ENCODE measurements around the gene KIAA1217. TPM values are rescaled to one million over a fixed set of nuclear protein-coding genes. Genes with fewer than 3 reads are reported as not detected.
A peak's percentile ranks its signal among the peaks of the same experiment; 100 is the strongest.

The KIAA1217 gene
- total RNA-seq, 1 experiment from 2014 or later = 18.6 TPM

GRCh38 chr10:24463611-24464426 is 254.9 kb downstream of the KIAA1217 start:
- no peak overlapping the region for H2BK120ac ChIP-seq (ENCODE audit: low read depth, low read length, poor library complexity, severe bottlenecking)
- H3K4ac ChIP-seq (ENCODE audit: low read depth, low read length) = no peak overlapping the region
- no peak overlapping the region for H3K9ac ChIP-seq (ENCODE audit: extremely low read depth, insufficient read length, low read length)
- no peaks in the 10 kb centered on the region for H3K23me2 ChIP-seq (ENCODE audit: insufficient read length, low read depth, low read length, poor library complexity, severe bottlenecking)
- no peak overlapping the region for H2BK20ac ChIP-seq (ENCODE audit: low read depth, low read length, poor library complexity, severe bottlenecking)
- no peaks in the 10 kb centered on the region for H3K79me2 ChIP-seq (ENCODE audit: insufficient read depth, low read length)
- H3K36me3 Mint-ChIP-seq (ENCODE audit: insufficient read depth in 1 of 3, low read depth in 3 of 3) = peaks cover 0 to 2% (median 0%) of the 10 kb centered on the region in 3 experiments; a peak in 1 of 7 replicates
- H3K56ac ChIP-seq (ENCODE audit: insufficient read length, low read depth, low read length) = no peak overlapping the region
- H3K4me1 ChIP-seq (ENCODE audit: insufficient read depth, low read length) = no peaks in the 10 kb centered on the region
- peaks cover 11 to 18% of the 10 kb centered on the region in 2 experiments for H3K4me1 Mint-ChIP-seq
- H3T11ph ChIP-seq (ENCODE audit: low read length) = no peak overlapping the region
- no peak overlapping the region for H3K18ac ChIP-seq (ENCODE audit: insufficient read length, low read depth, low read length)
- no peaks in the 10 kb centered on the region for H3K27me3 Mint-ChIP-seq (ENCODE audit: low read depth)
- H2BK12ac ChIP-seq (ENCODE audit: insufficient read length, low read depth, low read length) = no peak overlapping the region
- H2AFZ ChIP-seq (ENCODE audit: low read length) = no peak overlapping the region
- no peak overlapping the region for H2BK5ac ChIP-seq (ENCODE audit: insufficient read length, low read length)
- no peak overlapping the region for H4K8ac ChIP-seq (replicated peaks; ENCODE audit: insufficient read length, low read depth, low read length)
- no peak overlapping the region for H2BK15ac ChIP-seq (ENCODE audit: low read depth, low read length)
- no peaks in the 10 kb centered on the region for H3K9me3 Mint-ChIP-seq
- DNase-seq = no peak
- no peak overlapping the region for H4K91ac ChIP-seq (ENCODE audit: insufficient read length, low read depth, low read length)
- no peak overlapping the region for H4K5ac ChIP-seq (ENCODE audit: insufficient read length, low read depth, low read length)
- WGBS (ENCODE audit: extremely low coverage, insufficient read length, low lambda C conversion rate) = no CpG with 5 or more reads among the region's 9 CpGs
- H3K14ac ChIP-seq (ENCODE audit: insufficient read depth, low read length) = no peak overlapping the region
- no peak overlapping the region for H3K4me2 ChIP-seq (ENCODE audit: insufficient read depth, insufficient read length, low read length)
- peak overlapping the region in 2 of 3 experiments; percentile 19 to 58; a peak in 4 of 7 replicates for H3K27ac Mint-ChIP-seq
- H3K79me1 ChIP-seq (ENCODE audit: insufficient read depth, low read depth, low read length, poor library complexity, severe bottlenecking) = no peaks in the 10 kb centered on the region
- H3K27ac ChIP-seq (ENCODE audit: insufficient read length, low read depth, low read length) = no peak overlapping the region
- H3K9me3 ChIP-seq (ENCODE audit: control insufficient read depth, low read depth, low read length) = no peaks in the 10 kb centered on the region
- TF ChIP-seq, protein P1, sequence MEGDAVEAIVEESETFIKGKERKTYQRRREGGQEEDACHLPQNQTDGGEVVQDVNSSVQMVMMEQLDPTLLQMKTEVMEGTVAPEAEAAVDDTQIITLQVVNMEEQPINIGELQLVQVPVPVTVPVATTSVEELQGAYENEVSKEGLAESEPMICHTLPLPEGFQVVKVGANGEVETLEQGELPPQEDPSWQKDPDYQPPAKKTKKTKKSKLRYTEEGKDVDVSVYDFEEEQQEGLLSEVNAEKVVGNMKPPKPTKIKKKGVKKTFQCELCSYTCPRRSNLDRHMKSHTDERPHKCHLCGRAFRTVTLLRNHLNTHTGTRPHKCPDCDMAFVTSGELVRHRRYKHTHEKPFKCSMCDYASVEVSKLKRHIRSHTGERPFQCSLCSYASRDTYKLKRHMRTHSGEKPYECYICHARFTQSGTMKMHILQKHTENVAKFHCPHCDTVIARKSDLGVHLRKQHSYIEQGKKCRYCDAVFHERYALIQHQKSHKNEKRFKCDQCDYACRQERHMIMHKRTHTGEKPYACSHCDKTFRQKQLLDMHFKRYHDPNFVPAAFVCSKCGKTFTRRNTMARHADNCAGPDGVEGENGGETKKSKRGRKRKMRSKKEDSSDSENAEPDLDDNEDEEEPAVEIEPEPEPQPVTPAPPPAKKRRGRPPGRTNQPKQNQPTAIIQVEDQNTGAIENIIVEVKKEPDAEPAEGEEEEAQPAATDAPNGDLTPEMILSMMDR (conservative IDR thresholded peaks at IDR 0.05) = no peak
- no peak overlapping the region for H3K4me3 Mint-ChIP-seq
- no peaks in the 10 kb centered on the region for H4K20me1 ChIP-seq (ENCODE audit: control insufficient read depth, insufficient read depth, insufficient read length)
- H2AK5ac ChIP-seq (ENCODE audit: insufficient read length, low read length) = no peak overlapping the region
- no peaks in the 10 kb centered on the region for H3K27me3 ChIP-seq (ENCODE audit: insufficient read depth, low read length)
- no peak overlapping the region for H3K23ac ChIP-seq (ENCODE audit: insufficient read length, low read depth, low read length)

Measured in H9 (cell line).